ENCODE results near the gene KCNQ2.

KCNQ2 gene

DNA sequence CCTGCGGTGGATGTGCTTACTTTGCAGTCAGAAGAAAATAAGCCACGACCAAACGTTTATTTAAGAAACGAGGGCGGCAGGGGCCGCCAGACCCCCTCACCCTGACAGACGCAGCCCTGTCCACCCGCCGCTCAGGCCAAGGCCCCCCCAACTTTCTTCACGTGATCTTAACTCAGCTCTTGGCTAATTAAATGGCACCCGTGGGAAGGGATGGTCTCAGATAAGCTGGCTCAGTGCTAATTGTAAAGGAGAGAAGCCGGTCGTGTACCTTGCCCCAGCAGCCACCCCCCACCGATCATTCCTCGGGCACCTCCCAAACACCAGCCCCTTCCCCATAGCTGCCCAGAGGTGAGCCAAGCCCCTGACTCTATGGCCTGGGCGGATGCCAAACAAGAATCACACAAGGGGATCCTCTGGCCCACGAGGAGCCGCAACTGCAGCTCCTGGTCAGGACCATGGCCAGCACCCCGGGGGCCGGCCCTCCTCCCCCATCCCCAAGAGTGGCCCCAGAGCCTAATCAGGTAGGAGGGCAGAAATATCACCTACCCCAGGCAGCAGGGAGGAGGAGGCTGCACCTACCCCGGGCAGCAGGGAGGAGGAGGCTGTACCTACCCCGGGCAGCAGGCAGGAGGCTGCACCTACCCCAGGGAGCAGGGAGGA is 11.2 kb downstream of the KCNQ2 start:
- no peak overlapping the region for H3K27ac ChIP-seq
- H3K9ac ChIP-seq = no peak overlapping the region
- TF ChIP-seq, protein P1, sequence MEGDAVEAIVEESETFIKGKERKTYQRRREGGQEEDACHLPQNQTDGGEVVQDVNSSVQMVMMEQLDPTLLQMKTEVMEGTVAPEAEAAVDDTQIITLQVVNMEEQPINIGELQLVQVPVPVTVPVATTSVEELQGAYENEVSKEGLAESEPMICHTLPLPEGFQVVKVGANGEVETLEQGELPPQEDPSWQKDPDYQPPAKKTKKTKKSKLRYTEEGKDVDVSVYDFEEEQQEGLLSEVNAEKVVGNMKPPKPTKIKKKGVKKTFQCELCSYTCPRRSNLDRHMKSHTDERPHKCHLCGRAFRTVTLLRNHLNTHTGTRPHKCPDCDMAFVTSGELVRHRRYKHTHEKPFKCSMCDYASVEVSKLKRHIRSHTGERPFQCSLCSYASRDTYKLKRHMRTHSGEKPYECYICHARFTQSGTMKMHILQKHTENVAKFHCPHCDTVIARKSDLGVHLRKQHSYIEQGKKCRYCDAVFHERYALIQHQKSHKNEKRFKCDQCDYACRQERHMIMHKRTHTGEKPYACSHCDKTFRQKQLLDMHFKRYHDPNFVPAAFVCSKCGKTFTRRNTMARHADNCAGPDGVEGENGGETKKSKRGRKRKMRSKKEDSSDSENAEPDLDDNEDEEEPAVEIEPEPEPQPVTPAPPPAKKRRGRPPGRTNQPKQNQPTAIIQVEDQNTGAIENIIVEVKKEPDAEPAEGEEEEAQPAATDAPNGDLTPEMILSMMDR (IDR thresholded peaks at IDR 0.05) = no peak
- H3K36me3 ChIP-seq (ENCODE audit: control insufficient read depth, insufficient read depth, low read length) = no peaks in the 10 kb centered on the region
- no peak overlapping the region for H3K4me3 ChIP-seq (ENCODE audit: low read depth, low read length)
- peaks cover 8% of the 10 kb centered on the region for H3K4me1 ChIP-seq
- H3K27me3 ChIP-seq (ENCODE audit: control insufficient read depth, insufficient read depth, low read length) = peaks cover 7% of the 10 kb centered on the region
- no peak overlapping the region for H3K4me2 ChIP-seq (ENCODE audit: low read length)
- no peaks in the 10 kb centered on the region for H3K79me2 ChIP-seq
- no peaks in the 10 kb centered on the region for H3K9me3 ChIP-seq (ENCODE audit: control insufficient read depth, low read length)
- no peak overlapping the region for H2AFZ ChIP-seq

DNA sequence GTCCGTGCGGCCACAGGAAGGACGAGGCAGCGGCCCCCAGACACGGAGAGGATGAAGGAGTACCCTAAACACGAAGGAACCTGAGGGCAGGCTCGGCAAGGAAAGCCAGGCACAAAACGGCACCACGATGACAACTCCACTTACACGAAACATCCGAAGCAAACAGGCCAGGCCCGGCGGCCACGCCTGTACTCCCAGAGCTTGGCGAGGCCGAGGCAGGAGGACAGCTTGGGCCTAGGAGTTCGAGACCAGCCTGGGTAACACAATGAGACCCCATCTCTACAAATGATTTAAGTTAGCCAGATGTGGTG is 13.4 kb downstream of the KCNQ2 start:
- Histone ChIP-seq H3K4me3 (ENCODE audit: low read depth, low read length) (no peak overlapping the region), H3K9me3 (ENCODE audit: control insufficient read depth, low read length) (no peaks in the 10 kb centered on the region), H3K36me3 (ENCODE audit: control insufficient read depth, insufficient read depth, low read length) (no peaks in the 10 kb centered on the region), H3K9ac (no peak overlapping the region), H3K4me1 (peaks cover 8% of the 10 kb centered on the region), H3K4me2 (ENCODE audit: low read length) (no peak overlapping the region), H2AFZ (no peak overlapping the region), H3K27me3 (ENCODE audit: control insufficient read depth, insufficient read depth, low read length) (peaks cover 6% of the 10 kb centered on the region), H3K27ac (no peak overlapping the region), H3K79me2 (no peaks in the 10 kb centered on the region)
- TF ChIP-seq, protein P1 (IDR thresholded peaks at IDR 0.05) = no peak

DNA sequence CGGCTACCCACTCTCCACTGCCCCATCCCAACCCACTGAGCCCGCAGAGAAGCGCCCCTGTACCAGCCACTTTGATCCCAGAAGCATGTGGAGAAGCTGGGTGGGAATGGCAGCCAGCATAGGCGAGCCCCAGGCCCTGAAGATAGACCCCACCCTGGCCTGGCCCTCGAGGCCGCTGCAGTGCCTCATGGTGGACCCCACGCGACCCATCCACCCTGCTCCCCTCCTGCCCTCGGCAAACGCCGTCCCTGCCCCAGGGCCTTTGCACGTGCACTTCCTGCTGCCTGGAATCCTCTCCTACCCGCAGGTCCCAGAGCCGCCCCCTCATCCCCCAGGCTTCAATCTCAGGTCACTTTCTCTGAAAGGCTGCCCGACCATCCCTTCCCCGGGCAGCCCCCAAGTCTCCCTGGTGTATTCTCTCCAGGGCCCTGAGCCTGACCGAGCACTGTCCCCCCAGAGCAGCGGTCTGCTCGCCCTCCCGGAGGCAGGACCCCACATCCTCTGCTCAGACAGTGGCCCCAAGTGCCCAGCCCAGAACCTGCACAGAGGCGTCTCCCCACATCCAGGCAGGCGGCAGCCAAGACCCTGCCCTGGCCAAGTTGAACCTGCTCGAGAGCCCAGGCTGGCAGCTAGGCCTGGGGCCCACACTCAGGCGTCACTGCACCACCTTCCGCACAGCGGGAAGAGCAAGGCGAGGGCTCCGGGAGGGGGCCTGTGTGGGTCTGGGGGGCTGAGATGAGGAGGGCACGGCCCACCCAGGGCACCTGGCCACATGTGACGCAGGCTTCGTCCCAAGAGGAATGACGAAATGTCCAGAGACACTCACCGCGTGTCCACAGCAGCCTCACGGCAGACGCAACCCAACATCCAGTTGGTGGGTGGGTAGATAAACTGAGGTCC is 14.0 kb downstream of the KCNQ2 start:
- Histone ChIP-seq H3K79me2 (no peaks in the 10 kb centered on the region), H3K4me3 (ENCODE audit: low read depth, low read length) (no peak overlapping the region), H3K9ac (no peak overlapping the region), H3K27ac (no peak overlapping the region), H3K36me3 (ENCODE audit: control insufficient read depth, insufficient read depth, low read length) (no peaks in the 10 kb centered on the region), H3K4me2 (ENCODE audit: low read length) (no peak overlapping the region), H2AFZ (no peak overlapping the region), H3K9me3 (ENCODE audit: control insufficient read depth, low read length) (no peaks in the 10 kb centered on the region), H3K4me1 (peaks cover 8% of the 10 kb centered on the region), H3K27me3 (ENCODE audit: control insufficient read depth, insufficient read depth, low read length) (peaks cover 6% of the 10 kb centered on the region)
- TF ChIP-seq, protein P1 (IDR thresholded peaks at IDR 0.05) = no peak

DNA sequence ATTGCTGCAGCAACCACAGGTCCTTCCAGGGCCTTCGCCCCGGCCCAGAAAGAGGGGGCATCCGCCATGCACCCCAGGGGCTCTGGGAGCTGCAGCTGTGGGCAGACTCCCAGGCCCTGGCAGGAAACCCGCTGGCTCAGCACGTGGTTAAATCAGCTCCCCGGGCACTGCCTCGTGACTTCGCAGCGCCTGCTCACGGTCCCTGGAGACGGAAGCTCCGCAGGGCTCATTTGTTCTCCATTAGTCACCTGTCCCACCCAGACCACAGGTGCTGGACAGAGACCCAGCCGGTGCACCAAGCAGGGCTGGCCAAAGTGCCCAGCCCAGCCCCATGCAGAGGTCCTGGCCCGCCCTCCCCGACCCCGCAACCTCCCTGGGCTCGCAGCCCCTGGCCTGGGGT is 14.7 kb downstream of the KCNQ2 start:
- Histone ChIP-seq H3K79me2 (no peaks in the 10 kb centered on the region), H3K9me3 (ENCODE audit: control insufficient read depth, low read length) (no peaks in the 10 kb centered on the region), H3K4me1 (peaks cover 8% of the 10 kb centered on the region), H3K4me3 (ENCODE audit: low read depth, low read length) (no peak overlapping the region), H2AFZ (no peak overlapping the region), H3K27ac (no peak overlapping the region), H3K4me2 (ENCODE audit: low read length) (no peak overlapping the region), H3K9ac (no peak overlapping the region), H3K36me3 (ENCODE audit: control insufficient read depth, insufficient read depth, low read length) (no peaks in the 10 kb centered on the region), H3K27me3 (ENCODE audit: control insufficient read depth, insufficient read depth, low read length) (peaks cover 6% of the 10 kb centered on the region)
- TF ChIP-seq, protein P1 (IDR thresholded peaks at IDR 0.05) = no peak

Measured in parathyroid adenoma (tissue), 2 donors.